K562 (cell line): ENCODE results near the gene TBX1. TPM values are rescaled to one million over a fixed set of nuclear protein-coding genes. Genes with fewer than 3 reads are reported as not detected.

Source experiments
- ARHGAP35 ChIP-seq: fragments of 450-650 bp; IDR thresholded peaks from 2 replicates; pipeline ENCODE4 v1.6.1; 2018; ENCODE audit not compliant: partially characterized antibody
- CHD2 ChIP-seq: IDR thresholded peaks from 2 replicates; pipeline ENCODE4 v1.6.1; 2011; ENCODE audit warnings: low read depth, low read length
- CREM ChIP-seq: IDR thresholded peaks from 2 replicates; pipeline ENCODE4 v1.6.1; 2014; ENCODE audit warnings: antibody characterized with exemption, low read depth
- DMBX1 ChIP-seq: fragments of 250-450 bp; sonication (Bioruptor Pico); IDR thresholded peaks from 2 replicates; pipeline ENCODE4 v1.8.0; 2022; ENCODE audit warnings: inconsistent platforms, mild to moderate bottlenecking, moderate library complexity, borderline replicate concordance
- E2F1 ChIP-seq: sonication (generic); formaldehyde crosslinking; IDR thresholded peaks from 2 replicates; pipeline ENCODE4 v1.8.1; 2023; ENCODE audit warnings: mild to moderate bottlenecking, missing genetic modification reagents, moderate library complexity
- FOXP1 ChIP-seq: sonication (generic); formaldehyde crosslinking; IDR thresholded peaks from 2 replicates; pipeline ENCODE4 v1.8.0; 2022; ENCODE audit warnings: mild to moderate bottlenecking, missing genetic modification reagents
- KAT2B ChIP-seq: IDR thresholded peaks from one replicate; pipeline ENCODE4 v1.6.1; 2012; ENCODE audit warnings: low read depth, mild to moderate bottlenecking, control low read depth, inconsistent platforms, low read length, moderate library complexity
- MTF1 ChIP-seq: fragments of 250-450 bp; sonication (Bioruptor Pico); IDR thresholded peaks from 2 replicates; pipeline ENCODE4 v1.9.0; 2021; ENCODE audit warnings: moderate library complexity, mild to moderate bottlenecking, inconsistent platforms, borderline replicate concordance
- NFIC ChIP-seq: fragments of 450-650 bp; IDR thresholded peaks from 2 replicates; pipeline ENCODE4 v1.6.1; 2017; ENCODE audit warnings: mild to moderate bottlenecking, inconsistent platforms
- RBBP5 ChIP-seq: fragments of 200-600 bp; sonication (generic); IDR thresholded peaks from 2 replicates; pipeline ENCODE4 v1.6.1; 2012; ENCODE audit warnings: borderline replicate concordance, mild to moderate bottlenecking, low read length, control low read depth, inconsistent platforms; ENCODE audit not compliant: insufficient read depth, poor library complexity, severe bottlenecking
- RBM25 ChIP-seq: fragments of 200-400 bp; formaldehyde crosslinking; IDR thresholded peaks from 2 replicates; pipeline ENCODE4 v1.6.1; 2018; ENCODE audit warnings: low read length, low read depth, moderate library complexity; ENCODE audit not compliant: severe bottlenecking
- SMAD4 ChIP-seq: fragments of 250-450 bp; sonication (Bioruptor Pico); conservative IDR thresholded peaks from 2 replicates; pipeline ENCODE4 v1.8.0; 2021; ENCODE audit warnings: inconsistent platforms, mild to moderate bottlenecking, moderate library complexity
- SUPT5H ChIP-seq: fragments of 450-650 bp; IDR thresholded peaks from 2 replicates; pipeline ENCODE4 v1.6.1; 2016
- ZFP36 ChIP-seq: fragments of 150-350 bp; IDR thresholded peaks from 2 replicates; pipeline ENCODE4 v1.6.1; 2018; ENCODE audit warnings: low read length, low read depth; ENCODE audit not compliant: partially characterized antibody
- polyA plus RNA-seq, 8 experiments: library from polyadenylated mRNA; depleted of rRNA in 4 of 8; stranded (reverse) in 5 of 8; unstranded in 3 of 8; fragments of >200 nt; fragmentation: Nextera tagmentation in 2 of 8; fragmentation: Illumina TruSeq in 1 of 8; extraction: Ambion mirVana in 2 of 8; extraction: Trizol in 1 of 8; gene quantifications; 2 replicates each; pipeline versions ENCODE4 v1.2.1 to v1.2.3, GENCODE V29; 2011 to 2014; ENCODE audit warnings: inconsistent platforms in 1 of 8, missing spikeins in 1 of 8
- total RNA-seq, 7 experiments: library from RNA; depleted of rRNA in 6 of 7; stranded (reverse); fragments of >200 nt in 6 of 7; fragmentation: Illumina TruSeq in 2 of 7; extraction: Trizol in 2 of 7; gene quantifications; 2 replicates each; pipeline versions ENCODE4 v1.2.1 to v1.2.3, GENCODE V29; 2011 to 2021; ENCODE audit warnings: low replicate concordance in 1 of 7
- TF ChIP-seq, protein P1 (sequence below): fragments of 250-450 bp; sonication (Bioruptor Pico); IDR thresholded peaks from 2 replicates; pipeline ENCODE4 v1.8.0; 2021; ENCODE audit warnings: moderate library complexity, mild to moderate bottlenecking, inconsistent platforms
- TF ChIP-seq, protein P2 (sequence below): sonication (generic); formaldehyde crosslinking; IDR thresholded peaks from 2 replicates; pipeline ENCODE4 v1.8.1; 2023; ENCODE audit warnings: mild to moderate bottlenecking, missing genetic modification reagents
- TF ChIP-seq, protein P3 (sequence below): sonication (generic); formaldehyde crosslinking; IDR thresholded peaks from 2 replicates; pipeline ENCODE4 v1.8.0; 2023; ENCODE audit warnings: missing genetic modification reagents, mild to moderate bottlenecking, borderline replicate concordance

The TBX1 gene
- total and polyA plus RNA-seq, 9 of the 15 experiments (the other 6 are each of a cell fraction or from before 2014, with no cell fraction given): 0.07 to 35.0 (median 3.9) TPM

- TF ChIP-seq, protein P1, sequence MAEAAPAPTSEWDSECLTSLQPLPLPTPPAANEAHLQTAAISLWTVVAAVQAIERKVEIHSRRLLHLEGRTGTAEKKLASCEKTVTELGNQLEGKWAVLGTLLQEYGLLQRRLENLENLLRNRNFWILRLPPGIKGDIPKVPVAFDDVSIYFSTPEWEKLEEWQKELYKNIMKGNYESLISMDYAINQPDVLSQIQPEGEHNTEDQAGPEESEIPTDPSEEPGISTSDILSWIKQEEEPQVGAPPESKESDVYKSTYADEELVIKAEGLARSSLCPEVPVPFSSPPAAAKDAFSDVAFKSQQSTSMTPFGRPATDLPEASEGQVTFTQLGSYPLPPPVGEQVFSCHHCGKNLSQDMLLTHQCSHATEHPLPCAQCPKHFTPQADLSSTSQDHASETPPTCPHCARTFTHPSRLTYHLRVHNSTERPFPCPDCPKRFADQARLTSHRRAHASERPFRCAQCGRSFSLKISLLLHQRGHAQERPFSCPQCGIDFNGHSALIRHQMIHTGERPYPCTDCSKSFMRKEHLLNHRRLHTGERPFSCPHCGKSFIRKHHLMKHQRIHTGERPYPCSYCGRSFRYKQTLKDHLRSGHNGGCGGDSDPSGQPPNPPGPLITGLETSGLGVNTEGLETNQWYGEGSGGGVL (CRISPR knock-in tag): 0 out of 2 replicates have a peak, but pooled peaks have one; percentile 44
- TF ChIP-seq FOXP1 (CRISPR knock-in tag) (no peak), KAT2B (peak; percentile 15), SMAD4 (CRISPR knock-in tag) (0 out of 2 replicates have a peak, but pooled peaks have one; percentile 42), CREM (no peak), ZFP36 (no peak), ARHGAP35 (peak; percentile 25), RBM25 (no peak), DMBX1 (no peak), MTF1 (CRISPR knock-in tag) (no peak), RBBP5 (peak; percentile 6), SUPT5H (no peak), CHD2 (no peak), NFIC (no peak), E2F1 (CRISPR knock-in tag) (peak; percentile 68; the same call in 1 of the 2 replicates)
- TF ChIP-seq, protein P2, sequence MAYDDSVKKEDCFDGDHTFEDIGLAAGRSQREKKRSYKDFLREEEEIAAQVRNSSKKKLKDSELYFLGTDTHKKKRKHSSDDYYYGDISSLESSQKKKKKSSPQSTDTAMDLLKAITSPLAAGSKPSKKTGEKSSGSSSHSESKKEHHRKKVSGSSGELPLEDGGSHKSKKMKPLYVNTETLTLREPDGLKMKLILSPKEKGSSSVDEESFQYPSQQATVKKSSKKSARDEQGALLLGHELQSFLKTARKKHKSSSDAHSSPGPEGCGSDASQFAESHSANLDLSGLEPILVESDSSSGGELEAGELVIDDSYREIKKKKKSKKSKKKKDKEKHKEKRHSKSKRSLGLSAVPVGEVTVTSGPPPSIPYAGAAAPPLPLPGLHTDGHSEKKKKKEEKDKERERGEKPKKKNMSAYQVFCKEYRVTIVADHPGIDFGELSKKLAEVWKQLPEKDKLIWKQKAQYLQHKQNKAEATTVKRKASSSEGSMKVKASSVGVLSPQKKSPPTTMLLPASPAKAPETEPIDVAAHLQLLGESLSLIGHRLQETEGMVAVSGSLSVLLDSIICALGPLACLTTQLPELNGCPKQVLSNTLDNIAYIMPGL (CRISPR knock-in tag): 0 out of 2 replicates have a peak, but pooled peaks have one; percentile 6
- TF ChIP-seq, protein P3, sequence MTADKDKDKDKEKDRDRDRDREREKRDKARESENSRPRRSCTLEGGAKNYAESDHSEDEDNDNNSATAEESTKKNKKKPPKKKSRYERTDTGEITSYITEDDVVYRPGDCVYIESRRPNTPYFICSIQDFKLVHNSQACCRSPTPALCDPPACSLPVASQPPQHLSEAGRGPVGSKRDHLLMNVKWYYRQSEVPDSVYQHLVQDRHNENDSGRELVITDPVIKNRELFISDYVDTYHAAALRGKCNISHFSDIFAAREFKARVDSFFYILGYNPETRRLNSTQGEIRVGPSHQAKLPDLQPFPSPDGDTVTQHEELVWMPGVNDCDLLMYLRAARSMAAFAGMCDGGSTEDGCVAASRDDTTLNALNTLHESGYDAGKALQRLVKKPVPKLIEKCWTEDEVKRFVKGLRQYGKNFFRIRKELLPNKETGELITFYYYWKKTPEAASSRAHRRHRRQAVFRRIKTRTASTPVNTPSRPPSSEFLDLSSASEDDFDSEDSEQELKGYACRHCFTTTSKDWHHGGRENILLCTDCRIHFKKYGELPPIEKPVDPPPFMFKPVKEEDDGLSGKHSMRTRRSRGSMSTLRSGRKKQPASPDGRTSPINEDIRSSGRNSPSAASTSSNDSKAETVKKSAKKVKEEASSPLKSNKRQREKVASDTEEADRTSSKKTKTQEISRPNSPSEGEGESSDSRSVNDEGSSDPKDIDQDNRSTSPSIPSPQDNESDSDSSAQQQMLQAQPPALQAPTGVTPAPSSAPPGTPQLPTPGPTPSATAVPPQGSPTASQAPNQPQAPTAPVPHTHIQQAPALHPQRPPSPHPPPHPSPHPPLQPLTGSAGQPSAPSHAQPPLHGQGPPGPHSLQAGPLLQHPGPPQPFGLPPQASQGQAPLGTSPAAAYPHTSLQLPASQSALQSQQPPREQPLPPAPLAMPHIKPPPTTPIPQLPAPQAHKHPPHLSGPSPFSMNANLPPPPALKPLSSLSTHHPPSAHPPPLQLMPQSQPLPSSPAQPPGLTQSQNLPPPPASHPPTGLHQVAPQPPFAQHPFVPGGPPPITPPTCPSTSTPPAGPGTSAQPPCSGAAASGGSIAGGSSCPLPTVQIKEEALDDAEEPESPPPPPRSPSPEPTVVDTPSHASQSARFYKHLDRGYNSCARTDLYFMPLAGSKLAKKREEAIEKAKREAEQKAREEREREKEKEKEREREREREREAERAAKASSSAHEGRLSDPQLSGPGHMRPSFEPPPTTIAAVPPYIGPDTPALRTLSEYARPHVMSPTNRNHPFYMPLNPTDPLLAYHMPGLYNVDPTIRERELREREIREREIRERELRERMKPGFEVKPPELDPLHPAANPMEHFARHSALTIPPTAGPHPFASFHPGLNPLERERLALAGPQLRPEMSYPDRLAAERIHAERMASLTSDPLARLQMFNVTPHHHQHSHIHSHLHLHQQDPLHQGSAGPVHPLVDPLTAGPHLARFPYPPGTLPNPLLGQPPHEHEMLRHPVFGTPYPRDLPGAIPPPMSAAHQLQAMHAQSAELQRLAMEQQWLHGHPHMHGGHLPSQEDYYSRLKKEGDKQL (CRISPR knock-in tag): no peak
Measured at GRCh38 chr22:19734837-19735382, 25.7 kb upstream of the TBX1 start (continued).
